HG03439 (cell line): Measurements from ENCODE around the gene NLRX1.
A peak's percentile ranks its signal among the peaks of the same experiment; 100 is the strongest.
"Not testable (repeated sequence)": the region's sequence is repeated elsewhere in the genome, so short reads cannot be mapped to it uniquely, and the experiment has no call there.

Experiments
- ATAC-seq: cut with Tn5 transposase; IDR thresholded peaks from one replicate; pipeline ENCODE4 v1.9.1; 2021; ENCODE audit warnings: mild to moderate bottlenecking, moderate library complexity; ENCODE audit not compliant: unreplicated experiment

Gene NLRX1

DNA sequence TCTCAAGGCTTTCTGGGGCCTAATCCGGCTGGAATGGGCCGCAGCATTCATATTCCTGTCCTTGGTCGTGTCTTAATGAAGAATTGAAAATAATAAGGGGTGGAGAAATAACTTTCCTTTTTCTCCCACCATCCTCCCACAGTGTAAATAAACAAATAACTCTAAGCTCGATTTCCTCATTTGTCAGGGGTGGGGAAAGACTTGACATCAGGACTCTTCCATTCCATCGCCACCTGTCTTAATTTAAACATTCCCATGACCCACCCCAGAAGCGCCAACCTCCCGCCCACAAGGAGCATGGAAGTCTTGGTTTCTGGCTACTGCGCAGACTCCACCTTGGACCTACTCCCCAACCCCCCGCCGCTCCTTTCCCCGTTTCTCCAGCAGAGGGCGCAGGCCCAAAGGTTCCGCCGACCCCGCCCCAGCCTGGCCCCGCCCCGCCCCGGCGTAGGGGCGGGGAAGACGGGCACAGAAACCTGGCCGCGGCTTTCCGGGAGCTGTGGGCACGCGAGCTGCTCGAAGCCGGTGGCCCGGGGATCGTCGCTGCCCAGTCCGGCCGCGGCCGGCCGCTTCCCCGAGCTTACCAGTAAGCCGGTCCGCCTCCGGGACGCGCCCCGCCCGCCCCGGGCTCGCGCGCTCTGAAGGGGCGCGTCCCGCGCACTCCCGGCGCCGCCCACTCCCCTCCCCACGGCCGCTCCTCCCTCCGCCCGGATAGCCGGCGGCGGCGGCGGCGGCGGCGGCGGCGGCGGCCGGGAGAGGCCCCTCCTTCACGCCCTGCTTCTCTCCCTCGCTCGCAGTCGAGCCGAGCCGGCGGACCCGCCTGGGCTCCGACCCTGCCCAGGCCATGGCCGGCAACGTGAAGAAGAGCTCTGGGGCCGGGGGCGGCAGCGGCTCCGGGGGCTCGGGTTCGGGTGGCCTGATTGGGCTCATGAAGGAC lies 37.3 kb downstream of the NLRX1 start, which contains the start of gene CBL:
Gene CBL, plus strand, starts transcription at position 766 of the 937 bp plus-strand sequence. Its CDS starts 79 bp downstream, at position 845.
- ATAC-seq: peak; percentile 85

DNA sequence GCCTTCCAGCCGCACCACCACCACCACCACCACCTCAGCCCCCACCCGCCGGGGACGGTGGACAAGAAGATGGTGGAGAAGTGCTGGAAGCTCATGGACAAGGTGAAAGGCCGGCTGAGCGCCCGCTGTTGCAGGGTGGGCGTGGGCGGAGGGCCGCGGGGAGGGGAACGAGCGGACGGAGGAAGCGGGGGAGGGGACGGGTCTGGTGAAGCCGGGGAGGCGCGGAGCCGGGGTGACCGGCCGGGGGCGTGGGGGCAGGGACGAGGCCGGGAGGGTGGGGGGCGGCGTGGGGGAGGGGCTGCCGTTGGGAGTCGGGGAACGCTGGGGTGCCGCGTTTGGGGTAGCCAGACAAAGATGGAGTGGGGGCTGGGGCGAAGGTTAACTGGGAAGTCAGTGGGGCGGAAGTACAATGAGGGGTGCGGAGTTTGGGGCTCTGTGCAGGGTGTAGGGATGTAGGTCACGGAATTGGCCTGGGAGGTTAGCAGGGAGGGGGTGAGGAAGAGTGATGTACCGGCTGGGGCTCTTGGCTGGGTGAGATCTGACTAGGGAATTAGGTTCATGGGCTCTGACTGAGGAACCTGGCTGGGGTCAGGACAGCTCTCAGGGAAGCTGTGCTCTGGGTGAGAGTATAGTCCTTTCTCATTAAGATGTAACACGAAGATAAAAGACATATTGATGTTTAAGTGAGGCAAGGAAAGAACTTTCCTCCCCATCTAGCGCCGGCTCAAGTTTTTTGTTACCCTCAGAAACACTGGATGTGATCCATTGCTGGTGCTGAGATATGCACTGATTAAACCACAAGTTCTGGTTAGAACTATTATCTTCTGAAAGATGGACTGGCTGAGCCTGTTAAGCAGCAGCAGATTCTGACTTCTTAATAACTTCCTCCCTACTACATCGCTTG lies 38.2 kb downstream of the NLRX1 start:
- peak; percentile 20 for ATAC-seq

DNA sequence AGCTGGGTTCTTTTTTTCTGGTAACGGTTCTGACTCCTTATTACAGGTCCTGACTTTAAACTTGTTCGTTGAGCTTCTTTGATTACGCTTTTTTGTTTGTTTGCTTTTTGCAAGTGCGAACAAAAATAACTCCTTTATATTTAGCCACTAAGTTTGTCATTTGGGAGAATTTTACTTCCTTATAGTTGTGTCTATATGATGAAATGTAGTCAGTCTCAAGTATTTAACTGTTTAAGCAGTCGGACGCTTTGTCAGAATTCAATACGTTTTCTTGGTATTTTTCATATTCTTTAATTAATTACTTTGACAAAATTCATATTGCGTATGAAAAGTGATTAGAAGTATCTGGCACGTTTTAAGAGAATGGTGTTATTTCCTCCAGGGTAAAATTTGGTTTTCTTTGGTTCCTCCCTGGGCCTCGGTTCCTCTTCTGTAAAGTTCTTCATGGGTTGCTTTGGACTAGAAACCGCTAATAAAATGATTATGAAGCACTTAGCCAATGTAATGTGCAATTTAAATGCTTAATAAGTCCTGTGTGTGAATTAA lies 39.0 kb downstream of the NLRX1 start:
- ATAC-seq: no peak

DNA sequence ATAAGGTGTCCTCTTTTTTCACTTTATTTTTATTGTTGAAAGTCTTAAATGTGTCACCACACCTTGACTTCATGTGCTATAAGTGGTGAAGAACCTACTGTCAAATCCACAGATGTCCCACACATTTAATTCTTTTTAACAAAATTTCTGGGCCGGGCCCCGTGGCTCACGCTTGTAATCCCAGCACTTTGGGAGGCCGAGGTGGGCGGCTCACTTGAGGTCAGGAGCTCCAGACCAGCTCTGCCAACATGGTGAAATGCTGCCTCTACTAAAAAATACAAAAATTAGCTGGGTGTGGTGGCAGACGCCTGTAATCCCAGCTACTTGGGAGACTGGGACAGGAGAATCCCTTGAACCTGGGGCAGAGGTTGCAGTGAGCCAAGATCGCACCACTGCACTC lies 40.7 kb downstream of the NLRX1 start:
- ATAC-seq: no peak

DNA sequence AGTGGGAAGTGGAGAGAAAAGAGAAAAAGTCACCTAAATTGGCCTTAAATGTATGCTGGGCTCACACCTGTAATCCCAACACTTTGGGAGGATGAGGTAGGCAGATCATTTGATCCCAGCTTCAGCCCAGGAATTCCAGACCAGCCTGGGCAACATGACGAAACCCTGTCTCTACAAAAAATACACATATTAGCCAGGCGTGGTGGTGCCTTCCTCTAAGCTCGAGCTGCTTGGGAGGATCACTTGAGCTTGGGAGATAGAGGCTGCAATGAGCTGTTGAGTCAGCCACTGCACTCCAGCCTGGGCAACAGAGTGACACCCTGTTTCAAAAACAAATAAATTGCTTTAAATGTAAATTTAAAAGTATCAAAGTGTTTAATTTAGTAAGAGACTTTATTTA lies 41.5 kb downstream of the NLRX1 start:
- ATAC-seq: no peak

DNA sequence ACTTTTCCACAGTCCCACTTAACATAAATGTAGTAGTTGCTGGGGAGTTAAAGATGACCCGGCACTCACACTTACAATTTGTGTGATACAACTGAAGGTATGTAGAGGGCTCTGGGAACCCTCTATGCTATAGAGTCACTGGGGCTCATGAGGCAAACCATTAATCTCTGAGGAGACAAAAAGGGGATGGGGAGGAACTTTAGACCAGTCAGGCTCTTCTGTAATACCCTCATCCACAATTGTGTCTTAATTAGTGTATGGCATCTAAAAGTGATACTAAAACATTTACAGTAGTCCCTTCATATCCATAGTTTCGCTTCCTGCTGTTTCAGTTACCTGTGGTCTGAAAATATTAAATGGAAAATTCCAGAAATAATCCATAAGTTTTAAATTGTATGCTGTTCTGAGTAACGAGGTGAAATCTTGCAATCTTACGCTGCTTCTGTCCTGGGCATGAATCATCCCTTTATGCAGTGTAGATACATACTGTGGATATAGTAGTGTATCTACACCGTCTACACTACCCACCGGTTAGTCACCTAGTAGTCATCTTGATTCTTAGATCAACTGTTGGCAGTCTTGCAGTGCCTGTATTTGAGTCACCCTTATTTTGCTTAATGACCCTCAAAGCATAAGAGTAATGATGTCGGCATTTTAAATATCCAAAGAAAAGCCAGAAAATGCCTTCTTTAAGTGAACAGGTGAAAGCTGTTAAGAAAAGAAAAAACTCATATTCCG lies 49.8 kb downstream of the NLRX1 start:
- ATAC-seq: no peak

DNA sequence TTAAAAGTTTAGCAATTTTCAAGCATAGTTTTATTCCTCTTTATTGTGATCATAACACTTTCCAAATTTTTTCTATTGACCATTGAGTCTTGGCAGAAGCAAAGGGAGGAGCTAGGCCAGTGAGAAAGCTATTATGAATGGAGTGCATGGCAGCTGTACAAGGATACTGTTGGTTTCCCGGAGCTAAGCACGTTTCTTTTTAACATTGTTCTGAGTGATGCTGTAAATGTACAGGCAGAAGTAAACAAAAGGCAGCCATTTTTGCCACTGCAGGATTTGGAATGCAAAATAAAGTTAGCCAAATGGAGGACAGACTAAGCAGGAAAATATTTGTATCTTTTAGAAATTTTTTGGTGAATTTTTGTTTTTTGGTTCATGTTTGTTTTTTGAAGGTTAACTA lies 53.8 kb downstream of the NLRX1 start:
- no peak for ATAC-seq

DNA sequence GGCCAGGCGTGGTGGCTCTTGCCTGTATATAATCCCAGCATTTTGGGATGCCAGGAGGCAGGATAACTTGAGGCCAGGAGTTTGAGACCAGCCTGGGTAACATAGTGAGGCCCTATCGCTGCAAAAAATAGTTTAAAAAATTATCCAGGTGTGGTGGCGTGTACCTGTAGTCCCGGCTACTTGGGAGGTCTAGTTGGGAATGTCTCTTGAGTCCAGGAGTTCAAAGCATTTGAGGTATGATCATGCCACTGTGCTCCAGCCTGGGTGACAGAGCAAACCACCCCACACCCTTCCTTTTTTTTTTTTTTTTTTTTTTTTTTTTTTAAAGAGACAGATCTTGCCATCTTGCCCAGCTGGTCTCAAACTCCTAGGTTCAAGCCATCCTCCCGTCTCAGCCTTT lies 54.4 kb downstream of the NLRX1 start:
- ATAC-seq: no peak

DNA sequence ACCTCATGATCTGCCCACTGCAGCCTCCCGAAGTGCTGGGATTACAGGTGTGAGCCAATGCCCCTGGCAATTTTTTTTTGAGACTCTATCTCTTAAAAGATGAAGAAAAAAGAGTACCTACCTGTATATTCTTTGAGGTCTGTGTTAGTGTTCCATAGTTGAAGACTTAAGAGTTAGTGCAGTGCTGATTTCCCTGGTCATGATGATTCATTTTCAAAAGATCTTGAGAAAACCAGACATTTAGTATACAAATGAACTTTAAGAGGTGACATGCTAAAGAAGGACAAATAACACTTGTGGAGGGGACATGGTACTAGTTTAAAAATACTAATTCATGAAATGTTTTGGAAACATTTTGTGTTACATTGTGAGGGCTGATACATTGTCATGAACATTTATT lies 55.3 kb downstream of the NLRX1 start:
- no peak for ATAC-seq

DNA sequence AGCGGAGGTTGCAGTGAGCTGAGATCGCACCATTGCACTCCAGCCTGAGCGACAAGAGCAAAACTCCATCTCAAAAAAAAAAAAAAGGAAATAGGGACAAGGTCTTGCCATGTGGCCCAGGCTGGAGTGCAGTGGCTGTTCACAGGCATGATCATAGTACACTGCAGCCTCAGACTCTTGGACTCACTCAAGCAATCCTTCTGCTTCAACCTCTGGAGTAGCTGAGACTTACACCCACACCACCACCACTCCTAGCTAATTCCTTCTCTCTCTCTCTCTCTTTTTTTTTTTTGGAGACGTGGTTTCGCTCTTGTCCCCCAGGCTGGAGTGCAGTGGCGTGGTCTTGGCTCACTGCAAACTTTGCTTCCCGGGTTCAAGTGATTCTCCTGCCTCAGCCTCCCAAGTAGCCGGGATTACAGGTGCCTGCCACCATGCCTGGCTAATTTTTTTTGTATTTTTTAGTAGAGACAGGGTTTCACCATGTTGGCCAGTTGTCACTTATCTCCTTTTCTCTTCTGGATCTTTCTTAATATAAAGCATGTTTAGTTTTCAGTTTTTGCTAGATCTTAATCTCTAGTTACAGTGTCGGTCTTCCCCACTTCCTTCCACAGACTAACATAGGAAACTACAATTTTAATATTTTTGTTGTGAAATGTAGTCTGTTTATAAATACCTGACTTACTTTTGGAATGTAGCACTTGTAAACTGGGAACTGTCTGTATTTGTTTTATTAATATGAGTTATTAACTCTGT lies 60.2 kb downstream of the NLRX1 start:
- not testable (repeated sequence) for ATAC-seq

DNA sequence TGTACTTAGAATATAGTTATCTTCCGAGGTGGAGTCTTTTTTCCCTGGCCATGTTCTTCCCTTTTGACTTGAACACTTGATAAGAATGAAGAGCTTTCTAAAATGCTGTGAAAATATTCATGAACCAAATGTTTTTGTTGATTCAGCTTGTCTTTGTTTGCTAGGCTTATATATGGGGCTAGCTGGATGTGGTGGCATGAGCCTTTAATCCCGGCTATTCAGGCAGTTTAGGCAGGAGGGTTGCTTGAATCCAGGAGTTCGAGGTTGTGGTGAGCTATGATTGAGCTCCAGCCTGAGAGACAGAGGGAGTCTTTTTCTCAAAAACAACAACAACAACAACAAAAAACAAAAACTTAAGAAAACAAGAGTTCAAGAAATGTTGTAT lies 60.8 kb downstream of the NLRX1 start:
- ATAC-seq: no peak

DNA sequence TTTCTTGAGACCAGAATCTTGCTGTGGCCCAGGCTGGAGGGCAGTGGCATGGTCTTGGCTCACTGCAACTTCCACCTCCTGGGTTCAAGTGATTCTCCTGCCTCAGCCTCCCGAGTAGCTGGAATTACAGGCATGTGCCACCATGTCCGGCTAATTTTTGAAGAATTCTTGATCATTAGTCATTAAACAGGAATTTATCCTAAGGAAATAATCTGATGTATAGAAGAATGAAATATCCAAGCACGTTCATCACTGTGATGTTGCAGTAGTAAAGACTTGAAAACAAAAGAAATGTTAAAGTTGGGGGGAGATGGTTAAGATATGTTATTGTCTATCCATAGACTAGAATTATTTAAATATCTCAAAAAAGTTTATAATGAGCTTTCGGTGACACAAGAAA lies 61.2 kb downstream of the NLRX1 start:
- ATAC-seq: no peak
